Left lung (tissue), 10 donors: Measurements from ENCODE around the gene TEP1. TPM values are rescaled to one million over a fixed set of nuclear protein-coding genes. Genes with fewer than 3 reads are reported as not detected.

Experiments
- ATAC-seq: fragments of 200-7000 bp; cut with Tn5 transposase; one replicate; pipeline ENCODE4 v1.9.1; 2020; ENCODE audit warnings: moderate library complexity
- DNase-seq, 4 donors: peaks; one replicate each; pipeline ENCODE4 v3.0.0-alpha.2; 2013 to 2020
- H3K27ac ChIP-seq, 2 donors: fragments of 200-600 bp; sonication (generic) in 1 of 2; one replicate each; pipeline versions ENCODE4 v1.5.0 to v1.8.0; 2020 to 2021
- H3K27me3 ChIP-seq, 2 donors: fragments of 200-600 bp; sonication (generic) in 1 of 2; one replicate each; pipeline versions ENCODE4 v1.5.0 to v1.8.0; 2020 to 2021
- H3K36me3 ChIP-seq, 2 donors: fragments of 200-600 bp; sonication (generic) in 1 of 2; one replicate each; pipeline versions ENCODE4 v1.5.0 to v1.8.0; 2020 to 2021
- H3K4me1 ChIP-seq, 2 donors: fragments of 200-600 bp; one replicate each; pipeline ENCODE4 v1.8.0; 2021
- H3K4me3 ChIP-seq, 2 donors: fragments of 200-600 bp; sonication (generic) in 1 of 2; one replicate each; pipeline versions ENCODE4 v1.5.0 to v1.8.0; 2020 to 2021; ENCODE audit warnings: mild to moderate bottlenecking in 1 of 2
- H3K9me3 ChIP-seq, 2 donors: fragments of 200-600 bp; sonication (generic) in 1 of 2; one replicate each; pipeline versions ENCODE4 v1.5.0 to v1.8.0; 2020 to 2021
- intact Hi-C, 2 donors: fragments of 100-400 bp; cut with DNase I; formaldehyde crosslinking; loops; one replicate each; pipeline versions ENCODE4 v1.11.2 to v1.14.2; 2022
- polyA plus RNA-seq, 6 donors: library from polyadenylated mRNA; unstranded; fragments of 120-200 nt; gene quantifications; one replicate each; pipeline ENCODE4 v1.2.1, GENCODE V29; 2013; ENCODE audit not compliant: insufficient read length in 6 of 6
- total RNA-seq, 2 donors: library from RNA; stranded (reverse); fragmentation: NEBNext Ultra II Directional; extraction: Animal tissue kit (Norgen Biotek cat#: 25700); gene quantifications; one replicate each; pipeline ENCODE4 v1.2.1, GENCODE V29; 2021
- TF ChIP-seq, protein P1 (sequence below), 2 donors: fragments of 200-600 bp; sonication (generic) in 1 of 2; IDR thresholded peaks; one replicate each; pipeline versions ENCODE4 v1.5.0 to v1.8.0; 2021; ENCODE audit warnings: antibody characterized with exemption in 2 of 2
- donor health status: DM: no; HTN: yes; CAD: no.
- donor health status: DM: no; HTN: no; CAD: no.

TEP1 gene
- total and polyA plus RNA-seq, 8 donors = 19.0 to 57.0 (median 21.9) TPM

GRCh38 chr14:20415782-20416206 is 2.5 kb upstream of the TEP1 start:
- H3K27ac ChIP-seq = no peak overlapping the region
- DNase-seq (peak in 1 of 4 donors; percentile 51), ATAC-seq (peak; percentile 12)
- H3K4me1 ChIP-seq = peaks cover 0 to 32% of the 10 kb centered on the region in 2 donors
- H3K27me3 ChIP-seq = no peaks in the 10 kb centered on the region
- H3K4me3 ChIP-seq = no peak overlapping the region
- no peaks in the 10 kb centered on the region for H3K9me3 ChIP-seq
- TF ChIP-seq, protein P1, sequence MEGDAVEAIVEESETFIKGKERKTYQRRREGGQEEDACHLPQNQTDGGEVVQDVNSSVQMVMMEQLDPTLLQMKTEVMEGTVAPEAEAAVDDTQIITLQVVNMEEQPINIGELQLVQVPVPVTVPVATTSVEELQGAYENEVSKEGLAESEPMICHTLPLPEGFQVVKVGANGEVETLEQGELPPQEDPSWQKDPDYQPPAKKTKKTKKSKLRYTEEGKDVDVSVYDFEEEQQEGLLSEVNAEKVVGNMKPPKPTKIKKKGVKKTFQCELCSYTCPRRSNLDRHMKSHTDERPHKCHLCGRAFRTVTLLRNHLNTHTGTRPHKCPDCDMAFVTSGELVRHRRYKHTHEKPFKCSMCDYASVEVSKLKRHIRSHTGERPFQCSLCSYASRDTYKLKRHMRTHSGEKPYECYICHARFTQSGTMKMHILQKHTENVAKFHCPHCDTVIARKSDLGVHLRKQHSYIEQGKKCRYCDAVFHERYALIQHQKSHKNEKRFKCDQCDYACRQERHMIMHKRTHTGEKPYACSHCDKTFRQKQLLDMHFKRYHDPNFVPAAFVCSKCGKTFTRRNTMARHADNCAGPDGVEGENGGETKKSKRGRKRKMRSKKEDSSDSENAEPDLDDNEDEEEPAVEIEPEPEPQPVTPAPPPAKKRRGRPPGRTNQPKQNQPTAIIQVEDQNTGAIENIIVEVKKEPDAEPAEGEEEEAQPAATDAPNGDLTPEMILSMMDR (IDR thresholded peaks at IDR 0.05) = peak; percentile 40 to 57
- intact Hi-C loops = loop anchor here in 1 of 2 donors (10.0 kb wide), 1 partner anchor 189 kb away; no protein-coding TSS in a partner anchor
- H3K36me3 ChIP-seq = no peaks in the 10 kb centered on the region

- intact Hi-C loops = loop anchor here in 1 of 2 donors (10.0 kb wide), 1 partner anchor 191 kb away; no protein-coding TSS in a partner anchor
- TF ChIP-seq, protein P1 (IDR thresholded peaks at IDR 0.05) = no peak
- Histone ChIP-seq H3K4me3 (peak overlapping the region; percentile 73 to 75), H3K27ac (peak overlapping the region; percentile 96), H3K9me3 (no peaks in the 10 kb centered on the region), H3K4me1 (peaks cover 0 to 42% of the 10 kb centered on the region in 2 donors), H3K36me3 (peaks cover 0 to under 1% of the 10 kb centered on the region in 2 donors), H3K27me3 (no peaks in the 10 kb centered on the region)
- ATAC-seq (peak; percentile 32), DNase-seq (no peak)
These were observed 412 bp upstream of the TEP1 start for GRCh38 chr14:20413744-20414082.

DNA sequence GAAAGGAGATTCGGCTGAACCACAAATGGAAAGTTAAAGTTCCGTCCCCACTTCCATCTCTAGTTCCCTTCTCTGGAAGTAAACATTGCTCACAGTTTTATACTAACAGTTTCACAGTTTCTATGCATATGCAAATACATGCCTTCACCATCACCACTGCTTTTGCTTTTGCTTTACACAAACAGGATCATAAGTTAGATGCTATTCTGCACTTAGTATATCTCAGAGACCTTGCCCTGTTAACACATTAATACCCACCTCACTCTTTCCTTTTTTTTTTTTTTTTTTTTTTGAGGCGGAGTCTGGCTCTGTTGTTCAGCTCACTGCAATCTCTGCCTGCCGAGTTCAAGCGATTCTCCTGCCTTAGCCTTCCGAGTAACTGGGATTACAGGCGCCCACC is 890 bp downstream of the TEP1 start:
- Histone ChIP-seq H3K27me3 (no peaks in the 10 kb centered on the region), H3K9me3 (no peaks in the 10 kb centered on the region), H3K4me3 (peak overlapping the region; percentile 73 to 75), H3K27ac (peak overlapping the region; percentile 96), H3K4me1 (peaks cover 0 to 42% of the 10 kb centered on the region in 2 donors), H3K36me3 (peaks cover 0 to 14% of the 10 kb centered on the region in 2 donors)
- peak; percentile 5 for ATAC-seq
- TF ChIP-seq, protein P1 (IDR thresholded peaks at IDR 0.05) = no peak
- DNase-seq = no peak
- intact Hi-C loops = loop anchor here in 1 of 2 donors (10.0 kb wide), 1 partner anchor 192 kb away; no protein-coding TSS in a partner anchor

DNA sequence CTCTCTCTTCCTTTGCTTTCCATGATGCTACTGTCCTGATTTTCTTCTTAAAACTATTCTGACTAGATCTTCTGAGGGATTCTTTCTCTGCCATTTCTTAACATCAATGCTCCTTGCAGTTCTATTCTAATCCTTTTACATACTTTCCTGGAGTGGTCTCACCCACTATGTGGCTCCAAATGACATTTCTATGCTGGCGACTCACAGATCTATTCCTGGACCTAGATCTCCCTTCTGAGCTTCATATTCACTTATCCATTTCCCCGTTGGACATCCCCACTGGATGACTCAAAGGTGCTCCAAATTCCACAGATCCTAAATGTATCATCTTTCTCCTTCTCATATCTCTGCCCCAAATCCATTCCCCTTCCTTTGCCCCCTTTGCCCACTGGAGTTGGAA is 4.1 kb downstream of the TEP1 start:
- no peak overlapping the region for H3K27ac ChIP-seq
- TF ChIP-seq, protein P1 (IDR thresholded peaks at IDR 0.05) = no peak
- H3K4me1 ChIP-seq = peaks cover 0 to 31% of the 10 kb centered on the region in 2 donors
- DNase-seq (no peak), ATAC-seq (no peak)
- peaks cover 0 to 45% of the 10 kb centered on the region in 2 donors for H3K36me3 ChIP-seq
- intact Hi-C loops = no loop called here
- no peaks in the 10 kb centered on the region for H3K27me3 ChIP-seq
- no peak overlapping the region for H3K4me3 ChIP-seq
- H3K9me3 ChIP-seq = no peaks in the 10 kb centered on the region

DNA sequence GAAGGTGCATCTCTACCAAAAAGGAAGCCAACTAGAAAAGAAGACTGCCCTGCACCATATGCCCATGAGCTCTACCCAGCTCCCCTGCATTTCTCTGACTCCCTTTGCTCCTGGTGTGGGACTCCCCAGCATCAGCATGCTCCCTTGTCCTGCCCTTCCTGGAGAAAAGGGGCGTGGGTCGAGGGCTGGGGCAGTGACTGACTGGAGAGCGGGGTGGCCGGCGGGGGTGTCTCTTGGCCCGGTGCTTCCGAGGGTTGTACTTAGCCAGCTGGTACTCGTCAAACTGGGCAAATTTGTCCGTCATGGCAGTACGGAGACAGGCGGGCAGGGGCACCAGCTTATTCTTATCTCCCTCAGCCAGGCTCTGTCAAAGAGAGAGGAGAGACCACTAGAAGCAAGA is 9.8 kb downstream of the TEP1 start:
- H3K9me3 ChIP-seq = no peaks in the 10 kb centered on the region
- no peak for ATAC-seq
- H3K36me3 ChIP-seq = peaks cover 0 to 100% of the 10 kb centered on the region in 2 donors
- no peak overlapping the region for H3K27ac ChIP-seq
- H3K4me1 ChIP-seq = peaks cover 0 to 6% of the 10 kb centered on the region in 2 donors
- intact Hi-C loops = no loop called here
- DNase-seq = no peak
- TF ChIP-seq, protein P1 (IDR thresholded peaks at IDR 0.05) = no peak
- no peak overlapping the region for H3K4me3 ChIP-seq
- H3K27me3 ChIP-seq = no peaks in the 10 kb centered on the region
